Kidney epithelial cell (primary cell): ENCODE results near the gene SLC25A43. TPM values are rescaled to one million over a fixed set of nuclear protein-coding genes. Genes with fewer than 3 reads are reported as not detected.

Source experiments
- DNase-seq: peaks from one replicate; pipeline ENCODE4 v3.0.0-alpha.2; 2010; ENCODE audit warnings: low read depth
- H3K27me3 ChIP-seq: 2 replicates; pipeline ENCODE4 v1.6.0; 2011; ENCODE audit warnings: low read length; ENCODE audit not compliant: control insufficient read depth, insufficient read depth
- H3K36me3 ChIP-seq: 2 replicates; pipeline ENCODE4 v1.5.1; 2011; ENCODE audit warnings: low read length; ENCODE audit not compliant: control insufficient read depth, insufficient read depth
- H3K4me3 ChIP-seq: 2 replicates; pipeline ENCODE4 v1.5.1; 2011; ENCODE audit warnings: low read depth, mild to moderate bottlenecking, control low read depth, low read length
- total RNA-seq: library from RNA; depleted of rRNA; stranded (reverse); fragments of >200 nt; gene quantifications from 2 replicates; pipeline ENCODE4 v1.2.3, GENCODE V29; 2015
- TF ChIP-seq, protein P1 (sequence below): IDR thresholded peaks from 2 replicates; pipeline ENCODE4 v1.5.1; 2011; ENCODE audit warnings: mild to moderate bottlenecking, moderate library complexity, low read length, control low read depth, inconsistent platforms; ENCODE audit not compliant: insufficient read depth, poor library complexity, severe bottlenecking

Gene SLC25A43
- total RNA-seq, 1 donor from 2014 or later: 9.8 TPM

DNA sequence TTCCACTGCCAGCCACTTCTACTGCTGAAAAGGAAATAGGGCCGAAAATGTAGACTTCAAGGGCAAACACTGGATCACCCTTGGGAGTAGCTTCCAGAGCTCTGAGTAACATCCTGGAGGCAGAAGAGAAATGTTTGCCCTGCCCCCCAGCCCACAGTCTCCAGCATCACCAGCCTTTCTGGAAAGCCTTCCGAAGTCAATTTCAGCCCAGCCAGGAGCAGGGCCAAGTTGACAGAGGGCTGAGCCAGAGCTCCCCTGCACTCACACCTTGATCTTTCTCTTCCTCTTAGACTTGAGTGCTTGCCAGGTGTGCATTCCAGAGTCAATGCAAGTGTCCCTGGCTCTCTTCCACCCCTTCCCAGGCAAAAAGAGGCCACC, 104.3 kb downstream of the SLC25A43 start:
- Histone ChIP-seq H3K27me3 (no peaks in the 10 kb centered on the region), H3K36me3 (no peaks in the 10 kb centered on the region), H3K4me3 (no peak overlapping the region)
- TF ChIP-seq, protein P1, sequence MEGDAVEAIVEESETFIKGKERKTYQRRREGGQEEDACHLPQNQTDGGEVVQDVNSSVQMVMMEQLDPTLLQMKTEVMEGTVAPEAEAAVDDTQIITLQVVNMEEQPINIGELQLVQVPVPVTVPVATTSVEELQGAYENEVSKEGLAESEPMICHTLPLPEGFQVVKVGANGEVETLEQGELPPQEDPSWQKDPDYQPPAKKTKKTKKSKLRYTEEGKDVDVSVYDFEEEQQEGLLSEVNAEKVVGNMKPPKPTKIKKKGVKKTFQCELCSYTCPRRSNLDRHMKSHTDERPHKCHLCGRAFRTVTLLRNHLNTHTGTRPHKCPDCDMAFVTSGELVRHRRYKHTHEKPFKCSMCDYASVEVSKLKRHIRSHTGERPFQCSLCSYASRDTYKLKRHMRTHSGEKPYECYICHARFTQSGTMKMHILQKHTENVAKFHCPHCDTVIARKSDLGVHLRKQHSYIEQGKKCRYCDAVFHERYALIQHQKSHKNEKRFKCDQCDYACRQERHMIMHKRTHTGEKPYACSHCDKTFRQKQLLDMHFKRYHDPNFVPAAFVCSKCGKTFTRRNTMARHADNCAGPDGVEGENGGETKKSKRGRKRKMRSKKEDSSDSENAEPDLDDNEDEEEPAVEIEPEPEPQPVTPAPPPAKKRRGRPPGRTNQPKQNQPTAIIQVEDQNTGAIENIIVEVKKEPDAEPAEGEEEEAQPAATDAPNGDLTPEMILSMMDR: no peak
- peak; percentile 9 for DNase-seq

Other genes starting within 250 kb of the SLC25A43 start
- 101 and 107 TPM in 2 replicates for gene PGRMC1, start 163.1 kb upstream of the SLC25A43 start, total RNA-seq
- 274 and 335 TPM in 2 replicates for gene SLC25A5, start 69.1 kb downstream of the SLC25A43 start, total RNA-seq
- 14.5 and 27.4 TPM in 2 replicates for gene STEEP1, start 166.1 kb downstream of the SLC25A43 start, total RNA-seq
- 30.1 and 35.2 TPM in 2 replicates for gene UBE2A, start 175.2 kb downstream of the SLC25A43 start, total RNA-seq
- 6.8 and 7.7 TPM in 2 replicates for gene NKRF, start 207.1 kb downstream of the SLC25A43 start, total RNA-seq